ENCODE data around the gene TRIM59.

DNA sequence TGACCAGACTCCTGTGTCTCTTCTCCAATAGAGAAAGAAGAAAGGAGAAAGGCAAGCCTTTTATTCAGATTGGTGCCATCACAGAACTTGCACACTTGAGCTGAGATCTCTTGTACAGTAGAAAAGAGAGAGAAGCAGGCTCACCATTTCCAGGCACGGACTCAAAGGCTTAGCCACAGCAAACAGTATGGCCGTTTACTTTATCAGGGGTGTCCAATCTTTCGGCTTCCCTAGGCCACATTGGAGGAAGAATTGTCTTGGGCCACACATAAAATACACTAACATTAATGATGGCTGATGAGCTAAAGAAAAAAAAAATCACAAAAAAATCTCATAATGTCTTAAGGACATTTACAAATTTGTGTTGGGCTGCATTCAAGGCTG, 55.6 kb downstream of the TRIM59 start:
- TF ChIP-seq RFX5 (IDR thresholded peaks at IDR 0.05; ENCODE audit: low read depth, low read length) (no peak), NRF1 (conservative IDR thresholded peaks at IDR 0.05; ENCODE audit: low read depth, low read length) (no peak), LARP7 (IDR thresholded peaks at IDR 0.05) (no peak)
